HCT116 (cell line): ENCODE data around the gene ZSCAN5A. TPM values are rescaled to one million over a fixed set of nuclear protein-coding genes. Genes with fewer than 3 reads are reported as not detected.

Experiments
- ATAC-seq: fragments of 200-7000 bp; cut with Tn5 transposase; 2 replicates; pipeline ENCODE4 v1.9.1; 2020; ENCODE audit warnings: mild to moderate bottlenecking, moderate library complexity
- BruUV-seq: library from RNA; stranded (reverse); fragments of 400-500 nt; replicated peaks from 2 replicates; lab custom pipeline; 2021; lab: Mats Ljungman, UMichigan
- CTCF ChIA-PET: fragments of 300-600 bp; sonication (Branson Sonifier 250); formaldehyde crosslinking; loops from one replicate; lab custom pipeline; 2021; ENCODE audit warnings: antibody characterized with exemption; lab: Charles Lee
- POLR2A ChIA-PET: fragments of 300-600, 350-600 bp; sonication (Branson Sonifier 250); formaldehyde crosslinking; loops from one replicate; lab custom pipeline; 2021; ENCODE audit warnings: antibody characterized with exemption; lab: Charles Lee
- RAD21 ChIA-PET, 2 experiments: fragments of 300-600 bp; sonication (Branson Sonifier 250); formaldehyde crosslinking; loops; one replicate each; lab custom pipeline; 2023; ENCODE audit warnings: low total read pairs in 2 of 2; ENCODE audit not compliant: uncharacterized antibody in 2 of 2, unreplicated experiment in 2 of 2, low non-redundant PET in 1 of 2; lab: Charles Lee
- DNase-seq: peaks from one replicate; pipeline ENCODE4 v3.0.0-alpha.2; 2010; ENCODE audit warnings: low read depth, low spot score
- H2AFZ ChIP-seq: fragments of 200-600 bp; shearing (Covaris generic), sonication (generic); 2 replicates; pipeline ENCODE4 v1.6.1; 2017; ENCODE audit warnings: low read depth, mixed run types, mixed read lengths, antibody characterized with exemption, low read length; ENCODE audit not compliant: poor library complexity, severe bottlenecking
- H3K27ac ChIP-seq: 2 replicates; pipeline ENCODE4 v1.5.1; 2012; ENCODE audit warnings: low read depth, low read length
- H3K27me3 ChIP-seq: fragments of 200-600 bp; sonication (generic); 2 replicates; pipeline ENCODE4 v1.6.1; 2016; ENCODE audit warnings: mixed run types, low read length, mixed read lengths; ENCODE audit not compliant: insufficient read depth
- H3K36me3 ChIP-seq, 2 experiments: fragments of 200-500 bp in 1 of 2; fragments of 200-600 bp in 1 of 2; sonication (Bioruptor generic) in 1 of 2; sonication (generic) in 1 of 2; 2 replicates each; pipeline versions ENCODE4 v1.5.1 to v1.6.1; 2014 to 2016; ENCODE audit warnings: low read length in 2 of 2, inconsistent platforms in 1 of 2, mixed read lengths in 1 of 2, mixed run types in 1 of 2; ENCODE audit not compliant: insufficient read depth in 2 of 2, control insufficient read depth in 1 of 2
- H3K4me1 ChIP-seq, 2 experiments: fragments of 200-600 bp in 1 of 2; sonication (generic) in 1 of 2; 2 replicates each; pipeline versions ENCODE4 v1.5.1 to v1.6.1; 2012 to 2017; ENCODE audit warnings: low read length in 2 of 2, inconsistent platforms in 1 of 2, mild to moderate bottlenecking in 1 of 2, mixed read lengths in 1 of 2, mixed run types in 1 of 2, moderate library complexity in 1 of 2; ENCODE audit not compliant: insufficient read depth in 2 of 2, control insufficient read depth in 1 of 2
- H3K4me2 ChIP-seq: fragments of 200-600 bp; sonication (generic); 2 replicates; pipeline ENCODE4 v1.6.1; 2017; ENCODE audit warnings: mixed run types, low read length, mixed read lengths
- H3K4me3 ChIP-seq, 2 experiments: fragments of 200-600 bp in 1 of 2; sonication (generic) in 1 of 2; replicated peaks in 1 of 2; 2 replicates each; pipeline ENCODE4 v1.5.1; 2011 to 2016; ENCODE audit warnings: low read length in 2 of 2, control low read depth in 1 of 2, low read depth in 1 of 2, mild to moderate bottlenecking in 1 of 2, mixed read lengths in 1 of 2, mixed run types in 1 of 2
- H3K79me2 ChIP-seq: fragments of 200-600 bp; sonication (generic); 2 replicates; pipeline ENCODE4 v1.6.1; 2017; ENCODE audit warnings: mild to moderate bottlenecking, mixed run types, low read length, moderate library complexity, mixed read lengths; ENCODE audit not compliant: insufficient read depth
- H3K9ac ChIP-seq: fragments of 200-600 bp; sonication (generic); 2 replicates; pipeline ENCODE4 v1.6.1; 2016; ENCODE audit warnings: low read length, mixed read lengths
- H3K9me2 ChIP-seq: fragments of 200-600 bp; sonication (generic), shearing (Covaris generic); 2 replicates; pipeline ENCODE4 v1.6.1; 2017; ENCODE audit warnings: mixed run types, mild to moderate bottlenecking, moderate library complexity; ENCODE audit not compliant: insufficient read depth
- H3K9me3 ChIP-seq, 2 experiments: fragments of 200-500 bp in 1 of 2; fragments of 200-600 bp in 1 of 2; sonication (Bioruptor generic) in 1 of 2; sonication (generic) in 1 of 2; 2 replicates each; pipeline ENCODE4 v1.6.1; 2014 to 2017; ENCODE audit warnings: low read length in 2 of 2, mixed read lengths in 2 of 2, inconsistent platforms in 1 of 2, low read depth in 1 of 2, mild to moderate bottlenecking in 1 of 2, mixed run types in 1 of 2, moderate library complexity in 1 of 2; ENCODE audit not compliant: control insufficient read depth in 1 of 2, insufficient read depth in 1 of 2
- H4K20me1 ChIP-seq: fragments of 200-600 bp; sonication (generic), shearing (Covaris generic); 2 replicates; pipeline ENCODE4 v1.6.1; 2017; ENCODE audit warnings: mixed run types, mild to moderate bottlenecking, moderate library complexity; ENCODE audit not compliant: insufficient read depth
- CEBPB ChIP-seq: IDR thresholded peaks from 2 replicates; pipeline ENCODE4 v1.6.1; 2012; ENCODE audit warnings: low read depth
- EGR1 ChIP-seq: IDR thresholded peaks from 2 replicates; pipeline ENCODE4 v1.6.1; 2012; ENCODE audit warnings: low read depth
- ELF1 ChIP-seq: IDR thresholded peaks from 2 replicates; pipeline ENCODE4 v1.6.1; 2012; ENCODE audit warnings: low read depth, borderline replicate concordance
- EZH2 ChIP-seq: fragments of 200-600 bp; sonication (generic); IDR thresholded peaks from 2 replicates; pipeline ENCODE4 v1.6.1; 2017; ENCODE audit warnings: antibody characterized with exemption, mixed run types
- EZH2phosphoT487 ChIP-seq: fragments of 200-600 bp; IDR thresholded peaks from 2 replicates; pipeline ENCODE4 v1.6.1; 2018; ENCODE audit warnings: antibody characterized with exemption, borderline replicate concordance
- FOSL1 ChIP-seq: IDR thresholded peaks from 2 replicates; pipeline ENCODE4 v1.6.1; 2012; ENCODE audit warnings: low read depth
- JUND ChIP-seq: IDR thresholded peaks from 2 replicates; pipeline ENCODE4 v1.6.1; 2012
- POLR2A ChIP-seq: IDR thresholded peaks from 2 replicates; pipeline ENCODE4 v1.7.0; 2011; ENCODE audit warnings: borderline replicate concordance; ENCODE audit not compliant: insufficient read depth, insufficient read length; ENCODE audit errors: extremely low read depth
- POLR2AphosphoS5 ChIP-seq: IDR thresholded peaks from 2 replicates; pipeline ENCODE4 v1.6.1; 2011; ENCODE audit warnings: mild to moderate bottlenecking, low read depth, low read length, moderate library complexity
- SIN3A ChIP-seq: IDR thresholded peaks from 2 replicates; pipeline ENCODE4 v1.6.1; 2012; ENCODE audit warnings: low read depth
- SP1 ChIP-seq: IDR thresholded peaks from 2 replicates; pipeline ENCODE4 v1.6.1; 2012; ENCODE audit warnings: low read depth
- SRF ChIP-seq: IDR thresholded peaks from 2 replicates; pipeline ENCODE4 v1.6.1; 2012; ENCODE audit warnings: low read depth
- TCF7L2 ChIP-seq: IDR thresholded peaks from 2 replicates; pipeline ENCODE4 v1.7.0; 2011; ENCODE audit warnings: borderline replicate concordance, inconsistent platforms; ENCODE audit not compliant: insufficient read depth, insufficient read length; ENCODE audit errors: extremely low read depth
- YY1 ChIP-seq: IDR thresholded peaks from 2 replicates; pipeline ENCODE4 v1.6.1; 2011; ENCODE audit warnings: low read length, low read depth, moderate library complexity, mild to moderate bottlenecking; ENCODE audit not compliant: insufficient replicate concordance; ENCODE audit errors: extremely low read depth
- intact Hi-C: fragments of 100-400 bp; cut with micrococcal nuclease; formaldehyde crosslinking; loops from 2 replicates; pipeline ENCODE4 v1.10.0; 2022
- total RNA-seq: library from RNA; stranded (reverse); gene quantifications from one replicate; pipeline ENCODE4 v1.2.1, GENCODE V29; 2021; ENCODE audit not compliant: unreplicated experiment
- TF ChIP-seq, protein P1 (sequence below): IDR thresholded peaks from 2 replicates; pipeline ENCODE4 v1.6.1; 2012
- TF ChIP-seq, protein P2 (sequence below): IDR thresholded peaks from 2 replicates; pipeline ENCODE4 v1.6.1; 2012
- TF ChIP-seq, protein P3 (sequence below), 3 experiments: fragments of 200-600 bp in 1 of 3; sonication (generic) in 1 of 3; IDR thresholded peaks in 2 of 3; conservative IDR thresholded peaks in 1 of 3; 2 replicates each; pipeline ENCODE4 v1.5.1; 2012 to 2017; ENCODE audit warnings: low read depth in 2 of 3, low read length in 2 of 3, antibody characterized with exemption in 1 of 3, borderline replicate concordance in 1 of 3, control low read depth in 1 of 3, mild to moderate bottlenecking in 1 of 3, mixed read lengths in 1 of 3, mixed run types in 1 of 3, moderate library complexity in 1 of 3; ENCODE audit not compliant: insufficient read depth in 1 of 3
- TF ChIP-seq, protein P4 (sequence below): IDR thresholded peaks from 2 replicates; pipeline ENCODE4 v1.6.1; 2012; ENCODE audit warnings: low read depth

ZSCAN5A gene
- total RNA-seq, 1 experiment from 2014 or later = 9.2 TPM

DNA sequence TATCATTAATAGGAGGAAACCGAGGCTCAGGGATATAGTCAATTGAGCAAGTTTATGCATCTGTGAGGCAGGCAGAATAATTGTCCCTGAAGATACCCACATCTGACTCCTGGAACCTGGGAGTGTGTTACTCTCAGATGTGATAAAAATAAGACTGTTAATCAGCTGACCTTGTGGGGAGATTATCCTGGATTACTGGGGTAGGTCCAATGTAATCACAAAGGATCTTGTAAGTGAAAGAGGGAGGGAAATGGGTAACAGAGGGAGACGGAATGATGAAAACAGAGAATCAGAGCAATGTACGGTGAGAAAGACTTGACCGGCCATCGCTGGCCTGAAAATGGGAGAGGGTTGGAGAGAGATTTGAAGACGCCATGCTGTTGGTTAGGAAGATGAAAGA lies 45.3 kb downstream of the ZSCAN5A start:
- Histone ChIP-seq H3K36me3 (no peaks in the 10 kb centered on the region), H4K20me1 (no peaks in the 10 kb centered on the region), H3K27ac (no peak overlapping the region), H3K9me3 (no peaks in the 10 kb centered on the region), H3K4me2 (no peak overlapping the region), H3K9me2 (no peaks in the 10 kb centered on the region), H3K4me3 (no peak overlapping the region), H3K9ac (no peak overlapping the region), H2AFZ (no peak overlapping the region), H3K79me2 (no peaks in the 10 kb centered on the region), H3K27me3 (no peaks in the 10 kb centered on the region), H3K4me1 (no peaks in the 10 kb centered on the region)
- TF ChIP-seq, protein P1, sequence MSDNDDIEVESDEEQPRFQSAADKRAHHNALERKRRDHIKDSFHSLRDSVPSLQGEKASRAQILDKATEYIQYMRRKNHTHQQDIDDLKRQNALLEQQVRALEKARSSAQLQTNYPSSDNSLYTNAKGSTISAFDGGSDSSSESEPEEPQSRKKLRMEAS = no peak
- TF ChIP-seq TCF7L2 (no peak), ELF1 (no peak), SP1 (no peak), SRF (no peak), POLR2A (no peak), CEBPB (no peak), EGR1 (no peak), SIN3A (no peak), YY1 (no peak), JUND (no peak), EZH2phosphoT487 (no peak), EZH2 (no peak), FOSL1 (no peak), POLR2AphosphoS5 (no peak)
- TF ChIP-seq, protein P2, sequence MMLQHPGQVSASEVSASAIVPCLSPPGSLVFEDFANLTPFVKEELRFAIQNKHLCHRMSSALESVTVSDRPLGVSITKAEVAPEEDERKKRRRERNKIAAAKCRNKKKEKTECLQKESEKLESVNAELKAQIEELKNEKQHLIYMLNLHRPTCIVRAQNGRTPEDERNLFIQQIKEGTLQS = no peak
- TF ChIP-seq, protein P3, sequence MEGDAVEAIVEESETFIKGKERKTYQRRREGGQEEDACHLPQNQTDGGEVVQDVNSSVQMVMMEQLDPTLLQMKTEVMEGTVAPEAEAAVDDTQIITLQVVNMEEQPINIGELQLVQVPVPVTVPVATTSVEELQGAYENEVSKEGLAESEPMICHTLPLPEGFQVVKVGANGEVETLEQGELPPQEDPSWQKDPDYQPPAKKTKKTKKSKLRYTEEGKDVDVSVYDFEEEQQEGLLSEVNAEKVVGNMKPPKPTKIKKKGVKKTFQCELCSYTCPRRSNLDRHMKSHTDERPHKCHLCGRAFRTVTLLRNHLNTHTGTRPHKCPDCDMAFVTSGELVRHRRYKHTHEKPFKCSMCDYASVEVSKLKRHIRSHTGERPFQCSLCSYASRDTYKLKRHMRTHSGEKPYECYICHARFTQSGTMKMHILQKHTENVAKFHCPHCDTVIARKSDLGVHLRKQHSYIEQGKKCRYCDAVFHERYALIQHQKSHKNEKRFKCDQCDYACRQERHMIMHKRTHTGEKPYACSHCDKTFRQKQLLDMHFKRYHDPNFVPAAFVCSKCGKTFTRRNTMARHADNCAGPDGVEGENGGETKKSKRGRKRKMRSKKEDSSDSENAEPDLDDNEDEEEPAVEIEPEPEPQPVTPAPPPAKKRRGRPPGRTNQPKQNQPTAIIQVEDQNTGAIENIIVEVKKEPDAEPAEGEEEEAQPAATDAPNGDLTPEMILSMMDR (IDR thresholded peaks at IDR 0.05 in 2 of 3, conservative IDR thresholded peaks at IDR 0.05 in 1 of 3; ENCODE audit: borderline replicate concordance in 1 of 3, insufficient read depth in 1 of 3, low read depth in 2 of 3, low read length in 2 of 3) = no peak
- TF ChIP-seq, protein P4, sequence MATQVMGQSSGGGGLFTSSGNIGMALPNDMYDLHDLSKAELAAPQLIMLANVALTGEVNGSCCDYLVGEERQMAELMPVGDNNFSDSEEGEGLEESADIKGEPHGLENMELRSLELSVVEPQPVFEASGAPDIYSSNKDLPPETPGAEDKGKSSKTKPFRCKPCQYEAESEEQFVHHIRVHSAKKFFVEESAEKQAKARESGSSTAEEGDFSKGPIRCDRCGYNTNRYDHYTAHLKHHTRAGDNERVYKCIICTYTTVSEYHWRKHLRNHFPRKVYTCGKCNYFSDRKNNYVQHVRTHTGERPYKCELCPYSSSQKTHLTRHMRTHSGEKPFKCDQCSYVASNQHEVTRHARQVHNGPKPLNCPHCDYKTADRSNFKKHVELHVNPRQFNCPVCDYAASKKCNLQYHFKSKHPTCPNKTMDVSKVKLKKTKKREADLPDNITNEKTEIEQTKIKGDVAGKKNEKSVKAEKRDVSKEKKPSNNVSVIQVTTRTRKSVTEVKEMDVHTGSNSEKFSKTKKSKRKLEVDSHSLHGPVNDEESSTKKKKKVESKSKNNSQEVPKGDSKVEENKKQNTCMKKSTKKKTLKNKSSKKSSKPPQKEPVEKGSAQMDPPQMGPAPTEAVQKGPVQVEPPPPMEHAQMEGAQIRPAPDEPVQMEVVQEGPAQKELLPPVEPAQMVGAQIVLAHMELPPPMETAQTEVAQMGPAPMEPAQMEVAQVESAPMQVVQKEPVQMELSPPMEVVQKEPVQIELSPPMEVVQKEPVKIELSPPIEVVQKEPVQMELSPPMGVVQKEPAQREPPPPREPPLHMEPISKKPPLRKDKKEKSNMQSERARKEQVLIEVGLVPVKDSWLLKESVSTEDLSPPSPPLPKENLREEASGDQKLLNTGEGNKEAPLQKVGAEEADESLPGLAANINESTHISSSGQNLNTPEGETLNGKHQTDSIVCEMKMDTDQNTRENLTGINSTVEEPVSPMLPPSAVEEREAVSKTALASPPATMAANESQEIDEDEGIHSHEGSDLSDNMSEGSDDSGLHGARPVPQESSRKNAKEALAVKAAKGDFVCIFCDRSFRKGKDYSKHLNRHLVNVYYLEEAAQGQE = no peak
- ATAC-seq (no peak), DNase-seq (no peak)
- ChIA-PET RAD21 (no interaction called here), POLR2A (no interaction called here), CTCF (interaction anchor here (2.5 kb wide), 1 partner anchor 16 kb away, joined by 7 read pairs; no protein-coding TSS in a partner anchor)
- BruUV-seq = no TSS peak
- intact Hi-C loops = no loop called here
